NCI-H1417 (cell line): ENCODE data around the gene MED8.

Experiments used
- DNase-seq, 3 experiments: peaks; one replicate each; lab custom pipeline; 2025; lab: John Stamatoyannopoulos, UW

MED8 gene

DNA sequence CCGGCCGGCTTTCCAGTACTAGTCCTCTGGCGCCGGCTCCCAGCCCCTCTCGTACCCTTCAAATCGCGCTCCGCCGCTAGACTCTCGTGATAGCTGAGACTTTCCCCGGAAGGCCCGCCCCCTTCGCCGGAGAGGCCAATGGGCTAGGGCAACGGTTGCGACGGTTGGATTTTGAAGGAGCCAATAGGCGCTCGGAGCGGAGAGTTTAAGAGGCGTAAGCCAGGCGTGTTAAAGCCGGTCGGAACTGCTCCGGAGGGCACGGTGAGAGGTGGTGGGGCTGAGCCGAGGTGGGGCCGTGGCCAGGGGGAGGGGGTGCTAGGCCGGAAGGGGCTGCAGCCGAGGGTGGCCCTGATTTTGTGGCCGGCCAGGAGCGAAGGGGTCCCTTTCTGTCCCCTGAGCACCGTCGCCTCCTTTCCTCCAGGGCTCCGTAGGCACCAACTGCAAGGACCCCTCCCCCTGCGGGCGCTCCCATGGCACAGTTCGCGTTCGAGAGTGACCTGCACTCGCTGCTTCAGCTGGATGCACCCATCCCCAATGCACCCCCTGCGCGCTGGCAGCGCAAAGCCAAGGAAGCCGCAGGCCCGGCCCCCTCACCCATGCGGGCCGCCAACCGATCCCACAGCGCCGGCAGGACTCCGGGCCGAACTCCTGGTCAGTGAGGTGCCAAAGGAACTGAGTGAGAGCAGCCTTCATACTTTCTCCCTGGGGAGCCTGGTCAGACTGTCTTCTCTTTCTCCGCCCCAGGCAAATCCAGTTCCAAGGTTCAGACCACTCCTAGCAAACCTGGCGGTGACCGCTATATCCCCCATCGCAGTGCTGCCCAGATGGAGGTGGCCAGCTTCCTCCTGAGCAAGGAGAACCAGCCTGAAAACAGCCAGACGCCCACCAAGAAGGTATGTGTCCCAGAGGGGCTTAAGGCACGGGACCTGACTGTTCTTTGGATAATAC, 30.6 kb downstream of the MED8 start, which contains the start of gene CDC20:
Gene CDC20 (plus strand): TSS at position 236 of the 948 bp plus-strand sequence. CDS start 235 bp downstream, at position 471.
- DNase-seq = peak; percentile 97 to 98 (median 98)

DNA sequence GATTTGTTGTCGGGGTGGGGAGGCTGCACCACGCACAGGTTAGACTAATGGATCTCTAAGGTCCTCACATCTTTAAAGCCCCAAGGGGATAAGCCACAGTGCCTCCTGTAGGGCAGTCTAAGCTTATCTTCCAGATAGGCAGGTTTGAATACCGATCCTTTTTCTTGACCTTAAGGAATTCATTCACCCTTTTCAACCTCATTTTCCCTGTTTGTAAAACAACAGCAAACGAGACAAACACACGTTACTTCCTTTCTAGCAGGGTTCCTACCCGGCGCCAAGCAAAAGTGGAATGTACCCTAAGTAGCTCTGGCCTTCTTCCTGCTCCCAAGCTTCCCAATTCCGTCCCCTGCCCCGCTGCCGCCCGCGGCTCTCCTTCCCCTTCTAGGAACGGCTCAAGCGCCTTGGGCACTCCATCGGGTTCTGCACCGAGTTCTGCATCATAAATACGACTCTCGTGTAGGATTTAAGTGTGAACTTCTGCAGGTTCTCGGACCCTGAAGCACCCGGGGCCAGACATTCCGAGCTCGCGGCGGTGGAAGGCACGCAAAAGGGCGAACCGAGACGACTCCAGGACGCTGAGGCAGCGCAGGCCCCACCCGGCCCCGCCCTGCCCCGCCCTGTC, 31.4 kb downstream of the MED8 start:
- DNase-seq = peak; percentile 20 to 79 (median 75)

GRCh38 chr1:43357251-43357650, 32.3 kb downstream of the MED8 start:
- DNase-seq = no peak

DNA sequence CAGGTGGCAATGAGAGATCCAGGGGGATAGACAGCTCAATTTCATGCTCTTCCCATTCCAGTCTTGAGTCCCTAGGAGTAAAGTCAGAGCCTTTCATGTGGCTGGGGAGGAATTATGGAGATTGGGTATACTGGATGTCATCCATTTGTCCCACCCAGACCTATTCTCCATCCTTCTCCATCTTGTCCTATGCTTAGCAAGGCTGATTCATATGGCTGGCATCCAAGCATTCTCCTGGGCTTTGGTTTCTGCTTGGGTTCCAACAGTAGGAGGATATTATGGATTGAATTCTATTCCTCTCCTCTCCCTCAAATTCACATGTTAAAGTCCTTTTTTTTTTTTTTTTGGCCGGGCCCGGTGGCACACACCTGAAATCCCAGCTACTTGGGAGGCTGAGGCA, 34.7 kb downstream of the MED8 start:
- DNase-seq = no peak

DNA sequence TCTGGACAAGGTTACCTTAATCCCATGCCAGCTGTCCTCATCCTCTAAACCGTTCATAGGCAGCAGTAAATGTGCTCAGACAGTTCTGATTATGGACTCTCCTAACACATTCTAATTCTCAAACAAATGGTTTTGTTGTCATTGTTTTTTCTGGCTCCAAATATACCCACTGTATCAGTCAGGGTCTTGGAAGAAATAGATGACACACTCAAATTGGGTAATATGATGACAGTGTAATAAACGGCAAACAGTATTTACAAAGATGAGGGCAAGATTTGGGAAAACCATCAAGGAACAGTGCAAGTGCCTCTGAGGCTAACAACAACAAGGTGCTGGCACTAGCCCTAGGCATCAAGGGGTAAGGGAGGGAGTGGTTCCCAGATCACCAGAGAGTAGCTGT, 35.1 kb downstream of the MED8 start:
- no peak for DNase-seq

- no peak for DNase-seq
These were observed 36.7 kb downstream of the MED8 start for GRCh38 chr1:43352881-43353280.

DNA sequence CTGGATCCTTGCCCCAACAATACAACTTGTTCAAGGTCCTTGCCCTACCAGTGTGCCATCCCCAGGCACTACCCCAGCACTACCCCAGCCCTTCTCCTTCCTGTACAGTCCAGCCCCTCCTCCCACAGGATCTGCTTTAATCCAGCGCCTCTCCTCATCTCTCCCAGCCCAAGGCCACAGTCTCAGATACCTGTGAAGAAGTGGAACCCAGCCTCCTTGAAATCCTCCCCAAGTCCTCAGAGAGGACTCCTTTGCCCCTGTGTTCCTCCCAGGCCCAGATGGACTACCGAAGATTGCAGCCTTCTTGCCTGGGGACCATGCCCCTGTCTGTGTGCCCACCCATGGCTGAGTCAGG, 37.3 kb downstream of the MED8 start:
- DNase-seq = no peak

DNA sequence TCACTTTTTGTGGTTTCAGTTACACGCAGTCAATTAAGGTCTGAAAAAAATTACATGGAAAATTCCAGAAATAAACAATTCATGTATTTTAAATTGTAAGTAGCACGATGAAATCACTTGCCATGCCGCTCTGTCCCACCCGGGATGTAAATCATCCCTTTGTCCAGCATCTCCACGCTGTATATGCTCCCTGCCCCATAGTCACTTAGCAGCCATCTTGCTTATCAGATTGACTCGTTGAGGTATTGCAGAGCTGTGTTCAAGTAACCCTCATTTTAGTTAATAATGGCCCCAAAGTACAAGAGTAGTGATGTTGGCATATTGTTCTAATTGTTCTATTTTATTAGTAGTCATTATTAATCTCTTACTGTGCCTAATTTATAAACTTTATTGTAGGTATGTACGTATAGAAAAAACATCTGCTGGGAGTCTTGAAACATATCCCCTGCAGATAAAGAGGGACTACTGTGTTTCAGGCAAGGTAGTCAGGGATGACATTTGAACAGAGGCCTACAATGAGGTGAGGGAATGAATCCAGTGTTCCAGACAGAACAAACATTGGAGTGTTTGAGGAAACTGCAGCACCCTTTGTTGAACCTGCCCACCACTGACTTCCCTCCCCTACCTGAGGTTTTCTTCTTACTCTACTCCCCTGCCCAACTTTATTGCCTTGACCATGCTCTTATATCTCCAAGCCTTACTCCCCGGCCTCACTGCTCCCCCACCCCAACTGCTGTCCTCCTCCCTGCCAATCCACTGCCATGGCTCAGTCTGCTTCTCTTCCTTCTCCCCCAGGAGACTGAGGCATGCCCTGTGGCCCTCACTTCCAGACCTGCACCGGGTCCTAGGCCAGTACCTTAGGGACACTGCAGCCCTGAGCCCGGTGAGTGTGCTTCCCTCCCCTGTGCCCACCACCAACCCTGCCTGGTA, 37.9 kb downstream of the MED8 start:
- no peak for DNase-seq

GRCh38 chr1:43350976-43351375, 38.6 kb downstream of the MED8 start:
- DNase-seq = no peak

GRCh38 chr1:43349594-43350306, 39.9 kb downstream of the MED8 start:
- no peak for DNase-seq

DNA sequence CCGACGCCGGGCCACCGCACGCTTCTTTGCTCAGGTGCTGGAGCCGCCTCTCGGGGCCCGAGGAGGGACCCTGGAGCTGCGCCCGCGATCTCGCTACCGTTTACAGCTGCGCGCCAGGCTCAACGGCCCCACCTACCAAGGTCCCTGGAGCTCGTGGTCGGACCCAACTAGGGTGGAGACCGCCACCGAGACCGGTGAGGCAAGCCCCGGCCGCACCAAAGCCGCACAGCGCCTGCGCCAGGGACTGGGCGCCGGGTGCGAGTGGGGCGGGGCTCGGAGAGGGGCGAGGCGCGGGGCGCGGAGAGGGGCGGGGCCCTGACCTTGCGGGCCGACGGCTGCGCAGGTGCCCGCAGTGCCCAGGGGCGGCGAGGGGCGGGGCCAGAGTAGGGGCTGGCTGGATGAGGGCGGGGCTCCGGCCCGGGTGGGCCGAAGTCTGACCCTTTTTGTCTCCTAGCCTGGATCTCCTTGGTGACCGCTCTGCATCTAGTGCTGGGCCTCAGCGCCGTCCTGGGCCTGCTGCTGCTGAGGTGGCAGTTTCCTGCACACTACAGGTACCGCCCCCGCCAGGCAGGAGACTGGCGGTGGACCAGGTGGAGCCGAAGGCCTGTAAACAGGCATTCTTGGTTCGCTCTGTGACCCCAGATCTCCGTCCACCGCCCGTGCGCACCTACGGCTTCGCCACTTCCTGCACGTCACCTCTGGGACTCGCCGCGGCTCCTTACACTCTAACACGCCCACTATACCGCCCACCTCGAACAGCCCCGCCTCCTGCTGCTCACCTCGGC, 40.6 kb downstream of the MED8 start:
- peak; percentile 91 to 97 (median 95) for DNase-seq

GRCh38 chr1:43348343-43348808, 41.2 kb downstream of the MED8 start:
- peak; percentile 55 to 92 (median 91) for DNase-seq

DNA sequence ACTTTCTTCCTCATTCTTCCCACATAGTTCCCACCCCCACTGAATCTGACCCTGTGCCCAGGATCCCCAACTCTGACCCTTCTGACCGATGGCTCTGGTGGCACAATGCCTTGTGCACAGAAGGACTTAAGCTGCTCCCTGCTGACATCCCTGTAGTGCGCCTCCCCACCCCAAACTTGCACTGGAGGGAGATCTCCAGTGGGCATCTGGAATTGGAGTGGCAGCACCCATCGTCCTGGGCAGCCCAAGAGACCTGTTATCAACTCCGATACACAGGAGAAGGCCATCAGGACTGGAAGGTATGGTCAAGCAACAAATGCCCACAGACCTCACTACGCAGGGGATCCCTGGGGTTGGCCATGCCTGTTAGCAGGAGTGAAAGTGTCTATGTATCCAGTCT, 43.0 kb downstream of the MED8 start:
- no peak for DNase-seq

GRCh38 chr1:43345120-43345519, 44.5 kb downstream of the MED8 start:
- no peak for DNase-seq

- no peak for DNase-seq
These were observed 45.2 kb downstream of the MED8 start for GRCh38 chr1:43344267-43344850.

GRCh38 chr1:43340559-43340958, 49.0 kb downstream of the MED8 start:
- no peak for DNase-seq

GRCh38 chr1:43339584-43340232, 49.9 kb downstream of the MED8 start:
- DNase-seq = no peak

DNA sequence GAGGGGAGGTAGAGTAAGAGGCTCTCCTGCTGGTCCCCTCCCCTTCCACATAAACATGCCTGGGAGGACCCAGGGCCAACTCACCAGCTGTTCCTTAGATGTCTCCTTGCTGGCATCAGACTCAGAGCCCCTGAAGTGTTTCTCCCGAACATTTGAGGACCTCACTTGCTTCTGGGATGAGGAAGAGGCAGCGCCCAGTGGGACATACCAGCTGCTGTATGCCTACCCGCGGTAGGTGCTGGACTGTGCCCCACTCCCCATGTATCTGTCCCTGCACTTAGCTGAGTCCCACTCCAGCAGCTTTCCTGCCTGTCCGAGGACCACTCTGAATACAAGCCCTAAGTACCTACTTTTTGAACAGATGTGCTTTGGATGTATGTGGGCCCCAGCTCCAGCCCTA, 51.6 kb downstream of the MED8 start:
- DNase-seq = no peak

GRCh38 chr1:43337588-43337987, 52.0 kb downstream of the MED8 start, which contains the start of gene MPL:
Gene MPL, plus strand, starts transcription at chr1:43337818. Its CDS starts 31 bp downstream, at chr1:43337849.
- DNase-seq = no peak
